Measurements from ENCODE around the gene DISC1. TPM values are rescaled to one million over a fixed set of nuclear protein-coding genes. Genes with fewer than 3 reads are reported as not detected.

The DISC1 gene
- total and polyA plus RNA-seq, 2 of the 13 experiments (the other 11 are each of a cell fraction or from before 2014, with no cell fraction given): 4.2 to 4.6 TPM

DNA sequence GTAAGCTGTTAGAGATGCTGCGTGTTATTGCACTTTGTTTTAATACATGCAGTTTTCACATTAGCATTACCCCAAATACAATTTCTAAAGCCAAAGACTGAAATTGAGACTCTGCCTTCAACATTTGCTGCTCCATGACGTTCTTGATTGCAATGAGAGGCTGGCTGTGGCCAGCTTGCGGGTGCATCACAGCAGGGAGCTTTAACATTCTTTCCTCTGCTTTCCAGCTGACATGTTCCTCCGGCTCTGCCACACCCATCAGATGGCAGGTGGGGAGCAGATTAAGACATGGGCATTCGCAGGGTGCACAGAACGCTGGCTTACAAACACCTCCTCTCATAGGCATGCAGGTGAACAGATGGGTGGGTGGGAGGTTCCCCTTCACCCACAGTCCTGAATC, 314.1 kb downstream of the DISC1 start:
- Histone ChIP-seq H3K36me3 (replicated peaks in 1 of 2; ENCODE audit: control insufficient read depth in 1 of 2, insufficient read depth in 2 of 2, low read length in 2 of 2) (no peaks in the 10 kb centered on the region; a peak in 2 of 5 replicates), H3K79me2 (ENCODE audit: insufficient read depth, low read length) (no peaks in the 10 kb centered on the region), H3K4me1 (ENCODE audit: insufficient read depth, low read length) (peaks cover 17% of the 10 kb centered on the region), H3K4me2 (ENCODE audit: low read depth, low read length) (no peak overlapping the region), H2AFZ (ENCODE audit: low read length) (no peak overlapping the region), H3K9me3 (ENCODE audit: low read length) (no peaks in the 10 kb centered on the region), H3K9ac (ENCODE audit: insufficient read depth, low read depth, low read length) (no peak overlapping the region), H3K27me3 (ENCODE audit: control insufficient read depth in 1 of 2, insufficient read depth in 2 of 2, low read length in 2 of 2) (no peaks in the 10 kb centered on the region), H3K27ac (ENCODE audit: extremely low read length, insufficient read depth, low read length) (no peak overlapping the region), H4K20me1 (ENCODE audit: insufficient read depth, low read length) (no peaks in the 10 kb centered on the region; the same call in 1 of the 2 replicates), H3K4me3 (replicated peaks in 1 of 3; ENCODE audit: insufficient read depth in 1 of 3, low read depth in 2 of 3, low read length in 3 of 3) (no peak overlapping the region)
- WGBS (ENCODE audit: low lambda C conversion rate): 95% methylated on average over 5 of the region's 6 CpGs
- in situ Hi-C loops (cut with HindIII; ENCODE audit: extremely low pct_ligation_motif_present, low pct_unique_long_range_greater_than_20kb) (no loop called here), intact Hi-C loops (cut with micrococcal nuclease; ENCODE audit: unreplicated experiment) (no loop called here)
- DNase-seq (ENCODE audit: low spot score) (no peak), ATAC-seq (no peak), FAIRE-seq (no peak)
- CTCF ChIA-PET (ENCODE audit: low intra/inter-chr PET ratio, low total read pairs): no interaction called here
- no TSS peak for BruUV-seq (replicated peaks)
- POLR2A ChIA-PET: no interaction called here
- TF ChIP-seq, protein P1, sequence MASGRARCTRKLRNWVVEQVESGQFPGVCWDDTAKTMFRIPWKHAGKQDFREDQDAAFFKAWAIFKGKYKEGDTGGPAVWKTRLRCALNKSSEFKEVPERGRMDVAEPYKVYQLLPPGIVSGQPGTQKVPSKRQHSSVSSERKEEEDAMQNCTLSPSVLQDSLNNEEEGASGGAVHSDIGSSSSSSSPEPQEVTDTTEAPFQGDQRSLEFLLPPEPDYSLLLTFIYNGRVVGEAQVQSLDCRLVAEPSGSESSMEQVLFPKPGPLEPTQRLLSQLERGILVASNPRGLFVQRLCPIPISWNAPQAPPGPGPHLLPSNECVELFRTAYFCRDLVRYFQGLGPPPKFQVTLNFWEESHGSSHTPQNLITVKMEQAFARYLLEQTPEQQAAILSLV (CRISPR knock-in tag; IDR thresholded peaks at IDR 0.05; ENCODE audit: borderline replicate concordance): no peak
- TF ChIP-seq CHCHD3 (CRISPR knock-in tag; IDR thresholded peaks at IDR 0.05) (no peak), ZNF343 (CRISPR knock-in tag; IDR thresholded peaks at IDR 0.05) (no peak)
- TF ChIP-seq, protein P2, sequence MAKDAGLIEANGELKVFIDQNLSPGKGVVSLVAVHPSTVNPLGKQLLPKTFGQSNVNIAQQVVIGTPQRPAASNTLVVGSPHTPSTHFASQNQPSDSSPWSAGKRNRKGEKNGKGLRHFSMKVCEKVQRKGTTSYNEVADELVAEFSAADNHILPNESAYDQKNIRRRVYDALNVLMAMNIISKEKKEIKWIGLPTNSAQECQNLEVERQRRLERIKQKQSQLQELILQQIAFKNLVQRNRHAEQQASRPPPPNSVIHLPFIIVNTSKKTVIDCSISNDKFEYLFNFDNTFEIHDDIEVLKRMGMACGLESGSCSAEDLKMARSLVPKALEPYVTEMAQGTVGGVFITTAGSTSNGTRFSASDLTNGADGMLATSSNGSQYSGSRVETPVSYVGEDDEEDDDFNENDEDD (CRISPR knock-in tag; IDR thresholded peaks at IDR 0.05; ENCODE audit: borderline replicate concordance): no peak

DNA sequence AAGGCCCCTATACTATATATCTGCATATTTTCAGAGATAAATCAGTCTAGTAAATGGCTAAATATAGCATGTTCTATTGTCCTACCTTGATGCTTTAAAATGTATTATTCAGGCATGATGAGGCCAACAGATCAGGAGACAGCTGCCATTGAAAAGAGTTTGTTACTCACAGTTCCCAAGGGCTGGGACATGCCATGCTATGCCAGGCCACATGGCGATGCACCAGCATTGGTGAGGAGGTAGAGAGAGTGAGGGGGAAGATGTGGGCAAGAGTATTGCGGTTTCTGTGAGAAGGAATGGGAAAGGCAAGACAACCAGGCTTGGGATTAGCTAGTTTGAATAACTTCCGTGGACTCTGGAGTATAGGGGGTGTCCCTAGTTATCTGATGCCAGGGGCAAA, 316.5 kb downstream of the DISC1 start:
- H3K36me3 ChIP-seq (replicated peaks in 1 of 2; ENCODE audit: control insufficient read depth in 1 of 2, insufficient read depth in 2 of 2, low read length in 2 of 2): no peaks in the 10 kb centered on the region; a peak in 2 of 5 replicates
- no peak overlapping the region for H2AFZ ChIP-seq (ENCODE audit: low read length)
- no peaks in the 10 kb centered on the region for H4K20me1 ChIP-seq (ENCODE audit: insufficient read depth, low read length)
- H3K4me1 ChIP-seq (ENCODE audit: insufficient read depth, low read length): no peaks in the 10 kb centered on the region
- no TSS peak for BruUV-seq (replicated peaks)
- H3K9ac ChIP-seq (ENCODE audit: insufficient read depth, low read depth, low read length): no peak overlapping the region
- DNase-seq (ENCODE audit: low spot score) (no peak), FAIRE-seq (no peak), ATAC-seq (no peak)
- intact Hi-C loops (cut with micrococcal nuclease; ENCODE audit: unreplicated experiment): no loop called here
- POLR2A ChIA-PET: no interaction called here
- H3K9me3 ChIP-seq (ENCODE audit: low read length): no peaks in the 10 kb centered on the region
- in situ Hi-C loops (cut with HindIII; ENCODE audit: extremely low pct_ligation_motif_present, low pct_unique_long_range_greater_than_20kb): no loop called here
- no peak overlapping the region for H3K4me2 ChIP-seq (ENCODE audit: low read depth, low read length)
- H3K4me3 ChIP-seq (replicated peaks in 1 of 3; ENCODE audit: insufficient read depth in 1 of 3, low read depth in 2 of 3, low read length in 3 of 3): no peak overlapping the region
- CTCF ChIA-PET (ENCODE audit: low intra/inter-chr PET ratio, low total read pairs): no interaction called here
- 91% methylated on average over 3 of the region's 3 CpGs for WGBS (ENCODE audit: low lambda C conversion rate)
- no peaks in the 10 kb centered on the region for H3K79me2 ChIP-seq (ENCODE audit: insufficient read depth, low read length)
- no peaks in the 10 kb centered on the region for H3K27me3 ChIP-seq (ENCODE audit: control insufficient read depth in 1 of 2, insufficient read depth in 2 of 2, low read length in 2 of 2)
- no peak overlapping the region for H3K27ac ChIP-seq (ENCODE audit: extremely low read length, insufficient read depth, low read length)
- TF ChIP-seq PTBP1 (IDR thresholded peaks at IDR 0.05; ENCODE audit: low read depth, low read length, poor library complexity, severe bottlenecking): no peak
- TF ChIP-seq AGO1 (IDR thresholded peaks at IDR 0.05; ENCODE audit: low read depth, low read length, poor library complexity, severe bottlenecking): no peak
- TF ChIP-seq ZNF253 (CRISPR knock-in tag; IDR thresholded peaks at IDR 0.05; ENCODE audit: borderline replicate concordance): no peak
- TF ChIP-seq, protein P3, sequence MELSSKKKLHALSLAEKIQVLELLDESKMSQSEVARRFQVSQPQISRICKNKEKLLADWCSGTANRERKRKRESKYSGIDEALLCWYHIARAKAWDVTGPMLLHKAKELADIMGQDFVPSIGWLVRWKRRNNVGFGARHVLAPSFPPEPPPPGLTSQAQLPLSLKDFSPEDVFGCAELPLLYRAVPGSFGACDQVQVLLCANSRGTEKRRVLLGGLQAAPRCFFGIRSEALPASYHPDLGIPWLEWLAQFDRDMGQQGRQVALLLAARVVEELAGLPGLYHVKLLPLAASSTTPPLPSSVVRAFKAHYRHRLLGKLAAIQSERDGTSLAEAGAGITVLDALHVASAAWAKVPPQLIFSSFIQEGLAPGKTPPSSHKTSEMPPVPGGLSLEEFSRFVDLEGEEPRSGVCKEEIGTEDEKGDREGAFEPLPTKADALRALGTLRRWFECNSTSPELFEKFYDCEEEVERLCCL (CRISPR knock-in tag; IDR thresholded peaks at IDR 0.05; ENCODE audit: borderline replicate concordance): no peak
- TF ChIP-seq ZNF547 (CRISPR knock-in tag; IDR thresholded peaks at IDR 0.05): no peak
- no peak for TF ChIP-seq KDM3A (CRISPR knock-in tag; IDR thresholded peaks at IDR 0.05; ENCODE audit: low read depth)
- TF ChIP-seq, protein P4, sequence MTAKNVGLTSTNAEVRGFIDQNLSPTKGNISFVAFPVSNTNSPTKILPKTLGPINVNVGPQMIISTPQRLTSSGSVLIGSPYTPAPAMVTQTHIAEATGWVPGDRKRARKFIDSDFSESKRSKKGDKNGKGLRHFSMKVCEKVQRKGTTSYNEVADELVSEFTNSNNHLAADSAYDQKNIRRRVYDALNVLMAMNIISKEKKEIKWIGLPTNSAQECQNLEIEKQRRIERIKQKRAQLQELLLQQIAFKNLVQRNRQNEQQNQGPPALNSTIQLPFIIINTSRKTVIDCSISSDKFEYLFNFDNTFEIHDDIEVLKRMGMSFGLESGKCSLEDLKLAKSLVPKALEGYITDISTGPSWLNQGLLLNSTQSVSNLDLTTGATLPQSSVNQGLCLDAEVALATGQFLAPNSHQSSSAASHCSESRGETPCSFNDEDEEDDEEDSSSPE (CRISPR knock-in tag; IDR thresholded peaks at IDR 0.05): no peak
- TF ChIP-seq, protein P5, sequence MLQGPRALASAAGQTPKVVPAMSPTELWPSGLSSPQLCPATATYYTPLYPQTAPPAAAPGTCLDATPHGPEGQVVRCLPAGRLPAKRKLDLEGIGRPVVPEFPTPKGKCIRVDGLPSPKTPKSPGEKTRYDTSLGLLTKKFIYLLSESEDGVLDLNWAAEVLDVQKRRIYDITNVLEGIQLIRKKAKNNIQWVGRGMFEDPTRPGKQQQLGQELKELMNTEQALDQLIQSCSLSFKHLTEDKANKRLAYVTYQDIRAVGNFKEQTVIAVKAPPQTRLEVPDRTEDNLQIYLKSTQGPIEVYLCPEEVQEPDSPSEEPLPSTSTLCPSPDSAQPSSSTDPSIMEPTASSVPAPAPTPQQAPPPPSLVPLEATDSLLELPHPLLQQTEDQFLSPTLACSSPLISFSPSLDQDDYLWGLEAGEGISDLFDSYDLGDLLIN (CRISPR knock-in tag; IDR thresholded peaks at IDR 0.05; ENCODE audit: borderline replicate concordance): no peak
